Uterus (tissue), 4 donors: ENCODE measurements around the gene C4orf50. TPM values are rescaled to one million over a fixed set of nuclear protein-coding genes. Genes with fewer than 3 reads are reported as not detected.

Experiments used
- DNase-seq, 2 donors: peaks; one replicate each; pipeline ENCODE4 v3.0.0-alpha.2; 2019 to 2020
- H3K27ac ChIP-seq, 2 donors: fragments of 200-600 bp; sonication (generic); 1 replicate in 1 of 2; 2 replicates in 1 of 2; pipeline ENCODE4 v1.5.1; 2016 to 2018
- H3K27me3 ChIP-seq, 2 donors: fragments of 200-600 bp; sonication (generic); one replicate each; pipeline ENCODE4 v1.5.1; 2018 to 2019; ENCODE audit warnings: control low read depth in 1 of 2
- H3K36me3 ChIP-seq, 2 donors: fragments of 200-600 bp; sonication (generic); one replicate each; pipeline ENCODE4 v1.5.1; 2019; ENCODE audit warnings: control low read depth in 1 of 2
- H3K4me1 ChIP-seq, 2 donors: fragments of 200-600 bp; sonication (generic); one replicate each; pipeline ENCODE4 v1.5.1; 2018 to 2019; ENCODE audit warnings: control low read depth in 1 of 2
- H3K4me3 ChIP-seq, 2 donors: fragments of 200-600 bp; sonication (generic); 1 replicate in 1 of 2; 2 replicates in 1 of 2; pipeline ENCODE4 v1.5.1; 2018 to 2019; ENCODE audit warnings: mild to moderate bottlenecking in 1 of 2
- H3K9me3 ChIP-seq, 2 donors: fragments of 200-600 bp; sonication (generic); one replicate each; pipeline ENCODE4 v1.5.1; 2019; ENCODE audit warnings: control low read depth in 1 of 2
- CTCF ChIP-seq, 4 experiments: fragments of 200-600 bp in 2 of 4; fragments of 450-650 bp in 2 of 4; sonication (generic) in 2 of 4; IDR thresholded peaks; one replicate each; pipeline ENCODE4 v1.5.1; 2016 to 2019; ENCODE audit warnings: antibody characterized with exemption in 4 of 4, mild to moderate bottlenecking in 2 of 4, moderate library complexity in 1 of 4
- POLR2A ChIP-seq, 2 donors: fragments of 450-650 bp; IDR thresholded peaks; one replicate each; pipeline ENCODE4 v1.6.1; 2016; ENCODE audit warnings: antibody characterized with exemption in 2 of 2, mild to moderate bottlenecking in 1 of 2, moderate library complexity in 1 of 2
- intact Hi-C: fragments of 100-400 bp; cut with DNase I; formaldehyde crosslinking; loops from one replicate; pipeline ENCODE4 v1.15.1; 2023; ENCODE audit warnings: low total_unique reads
- total RNA-seq, 4 donors: library from RNA; depleted of rRNA in 3 of 4; stranded (reverse); fragments of >200 nt in 3 of 4; gene quantifications; one replicate each; pipeline versions ENCODE4 v1.1.0 to v1.2.4, GENCODE V29; 2014 to 2023
- donor health status: DM: yes; HTN: yes; CAD: no.

Gene C4orf50
- total RNA-seq, 4 donors from 2014 or later = under 0.01 to 0.07 TPM; not detected in 2

GRCh38 chr4:5869966-5870619 lies 148.1 kb downstream of the C4orf50 start:
- TF ChIP-seq CTCF (IDR thresholded peaks at IDR 0.05) = no peak
- TF ChIP-seq POLR2A (IDR thresholded peaks at IDR 0.05) = no peak
- Histone ChIP-seq H3K4me3 (no peak overlapping the region), H3K4me1 (no peaks in the 10 kb centered on the region), H3K27ac (no peak overlapping the region), H3K9me3 (no peaks in the 10 kb centered on the region), H3K27me3 (no peaks in the 10 kb centered on the region), H3K36me3 (no peaks in the 10 kb centered on the region)
- intact Hi-C loops = no loop called here
- DNase-seq = no peak

GRCh38 chr4:5867866-5868265 lies 150.4 kb downstream of the C4orf50 start:
- no peak for TF ChIP-seq CTCF (IDR thresholded peaks at IDR 0.05)
- TF ChIP-seq POLR2A (IDR thresholded peaks at IDR 0.05) = no peak
- Histone ChIP-seq H3K27me3 (no peaks in the 10 kb centered on the region), H3K9me3 (no peaks in the 10 kb centered on the region), H3K27ac (no peak overlapping the region), H3K4me3 (no peak overlapping the region), H3K36me3 (no peaks in the 10 kb centered on the region), H3K4me1 (no peaks in the 10 kb centered on the region)
- DNase-seq = no peak
- intact Hi-C loops = no loop called here

GRCh38 chr4:5866841-5867813 lies 151.1 kb downstream of the C4orf50 start:
- DNase-seq = no peak
- intact Hi-C loops = no loop called here
- Histone ChIP-seq H3K36me3 (no peaks in the 10 kb centered on the region), H3K27me3 (no peaks in the 10 kb centered on the region), H3K9me3 (no peaks in the 10 kb centered on the region), H3K27ac (no peak overlapping the region), H3K4me3 (no peak overlapping the region), H3K4me1 (no peaks in the 10 kb centered on the region)
- TF ChIP-seq CTCF (IDR thresholded peaks at IDR 0.05) (no peak), POLR2A (IDR thresholded peaks at IDR 0.05) (no peak)

GRCh38 chr4:5865896-5866599 lies 152.2 kb downstream of the C4orf50 start:
- intact Hi-C loops = no loop called here
- H3K4me1 ChIP-seq = no peaks in the 10 kb centered on the region
- TF ChIP-seq POLR2A (IDR thresholded peaks at IDR 0.05) (no peak), CTCF (IDR thresholded peaks at IDR 0.05) (no peak)
- H3K9me3 ChIP-seq = no peaks in the 10 kb centered on the region
- H3K27ac ChIP-seq = no peak overlapping the region
- H3K4me3 ChIP-seq = no peak overlapping the region
- no peaks in the 10 kb centered on the region for H3K27me3 ChIP-seq
- no peaks in the 10 kb centered on the region for H3K36me3 ChIP-seq
- DNase-seq = no peak
